ENCODE data around the gene KIF6.
"Not testable (repeated sequence)": the region's sequence is repeated elsewhere in the genome, so short reads cannot be mapped to it uniquely, and the experiment has no call there.

The KIF6 gene

DNA sequence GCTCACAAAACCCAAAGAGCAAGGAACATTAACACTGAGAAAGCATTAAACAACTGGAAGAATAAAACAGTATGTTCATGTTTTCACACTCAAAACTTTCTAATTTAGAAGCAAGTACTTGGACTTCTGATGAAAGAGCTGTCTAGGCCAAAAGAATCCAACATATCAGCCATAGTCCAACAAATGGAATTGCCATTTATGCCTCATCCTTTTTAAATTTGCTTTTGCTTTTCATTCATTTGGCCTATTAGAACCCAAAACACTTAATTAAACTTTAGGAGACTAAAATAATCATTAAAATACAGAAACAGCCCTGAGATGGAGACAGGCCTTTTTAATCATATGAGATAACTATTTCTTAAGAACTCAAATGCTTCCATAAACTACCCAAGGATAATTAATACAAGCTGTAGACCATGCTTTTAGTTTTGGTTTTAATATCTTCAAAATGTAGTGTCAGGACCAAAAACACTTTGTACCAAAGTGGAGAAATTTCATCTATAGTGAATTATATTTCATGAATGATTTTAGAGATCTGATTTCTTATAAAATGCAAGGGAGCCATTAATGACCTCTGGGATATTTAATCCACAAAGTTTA lies 166.5 kb downstream of the KIF6 start:
- DNase-seq (ENCODE audit: low spot score) (no peak), FAIRE-seq (no peak)

DNA sequence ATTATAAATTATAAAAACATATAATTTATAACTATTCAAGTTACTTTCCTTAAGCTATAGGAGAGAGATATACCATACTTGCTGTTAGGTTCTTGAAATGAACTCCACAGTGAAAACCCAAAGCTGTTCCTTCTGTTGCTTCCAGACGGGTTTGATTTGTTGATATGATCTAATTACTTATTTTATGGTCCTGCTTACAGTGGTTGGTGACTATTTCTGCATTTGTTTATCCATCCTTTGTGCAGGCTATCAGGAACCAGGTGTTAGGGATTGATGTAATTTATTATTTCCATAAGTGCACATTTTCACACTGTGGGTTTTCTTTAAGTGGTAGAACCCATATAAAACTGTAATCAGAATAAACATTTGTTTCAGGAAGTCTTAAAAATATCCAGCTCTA lies 167.1 kb downstream of the KIF6 start:
- no peak for FAIRE-seq
- no peak for DNase-seq (ENCODE audit: low spot score)

DNA sequence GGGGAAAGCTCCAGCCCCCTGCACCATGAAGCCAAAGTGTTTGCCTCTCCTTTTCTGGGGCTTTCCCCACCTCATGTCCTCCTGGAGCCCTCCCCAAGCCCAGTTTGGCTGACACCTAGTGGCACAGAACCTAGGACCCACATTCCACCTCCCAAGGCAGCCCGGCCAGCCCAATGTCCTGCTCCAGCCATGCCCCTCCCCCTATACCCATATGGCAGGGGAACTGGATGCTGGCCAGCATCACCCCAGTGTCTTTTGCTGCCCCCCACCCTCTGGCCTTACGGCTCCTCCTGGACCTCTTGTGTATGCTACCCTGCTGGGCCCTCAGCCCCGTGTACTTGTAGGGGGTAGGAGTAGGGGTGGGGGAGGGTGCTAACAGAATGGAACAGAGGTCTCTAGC lies 170.1 kb downstream of the KIF6 start:
- FAIRE-seq: no peak
- no peak for DNase-seq (ENCODE audit: low spot score)

DNA sequence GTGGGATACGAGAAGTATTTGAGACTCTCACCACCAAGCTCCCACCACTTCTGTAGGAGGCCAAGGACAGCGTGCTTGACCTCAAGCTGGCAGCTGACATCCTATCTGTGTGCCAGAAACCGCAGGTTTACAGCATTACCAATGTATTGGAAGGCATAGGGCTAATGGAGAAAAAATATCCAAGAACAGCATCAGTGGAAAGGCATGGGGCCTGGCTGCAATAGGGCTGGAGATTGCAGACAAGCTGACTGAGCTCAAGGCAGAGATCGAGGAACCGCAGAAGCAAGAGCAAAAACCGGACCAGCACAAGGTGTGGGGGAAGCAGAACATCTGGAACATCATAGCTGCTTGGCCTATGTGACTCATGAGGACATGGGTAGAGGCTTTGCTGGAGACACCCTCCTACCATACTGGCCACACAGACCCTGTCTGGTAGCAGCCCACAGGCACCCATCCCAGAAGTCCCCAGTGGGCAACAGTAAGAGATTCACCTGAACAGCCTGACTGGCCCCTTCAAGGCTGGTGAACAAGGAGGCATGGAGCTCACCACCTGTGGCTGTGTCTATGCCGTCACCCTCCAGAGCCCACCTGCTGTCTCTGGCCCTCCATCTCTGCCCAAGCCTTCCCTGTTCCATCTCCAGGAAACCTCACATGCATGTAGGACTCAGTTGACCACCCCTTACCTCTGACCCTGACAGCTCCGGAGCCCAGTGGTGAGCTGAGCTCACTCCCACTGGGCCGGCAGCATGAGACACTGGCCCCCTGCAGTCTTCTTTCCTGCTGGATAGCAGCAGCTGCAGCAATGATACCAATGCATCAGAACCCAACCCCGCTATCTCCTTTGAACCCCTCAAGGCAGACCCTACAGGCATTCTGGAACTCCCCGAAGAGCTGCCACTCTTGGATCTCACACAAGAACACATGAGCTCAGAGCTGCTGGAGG lies 171.1 kb downstream of the KIF6 start:
- FAIRE-seq (no peak), DNase-seq (ENCODE audit: low spot score) (no peak)

DNA sequence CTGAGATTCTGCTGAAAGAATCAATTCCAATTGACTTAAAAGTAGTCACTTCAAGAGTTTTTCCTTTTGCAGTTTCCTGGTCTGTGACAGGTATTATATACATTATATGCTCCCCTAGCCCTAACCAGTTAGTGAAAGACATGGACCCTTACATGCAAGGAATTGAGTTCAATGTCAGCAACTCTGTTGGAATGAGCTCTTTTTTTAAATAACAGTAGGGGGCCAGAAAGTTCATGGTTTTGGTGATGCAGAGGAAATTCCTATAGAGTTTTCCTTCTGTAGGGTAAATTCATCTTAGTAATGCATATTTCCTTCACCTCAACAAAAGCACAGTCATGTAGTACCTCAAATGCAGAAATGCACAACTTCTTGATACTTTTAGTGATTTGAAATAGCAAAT lies 172.2 kb downstream of the KIF6 start:
- DNase-seq (ENCODE audit: low spot score) (no peak), FAIRE-seq (no peak)

DNA sequence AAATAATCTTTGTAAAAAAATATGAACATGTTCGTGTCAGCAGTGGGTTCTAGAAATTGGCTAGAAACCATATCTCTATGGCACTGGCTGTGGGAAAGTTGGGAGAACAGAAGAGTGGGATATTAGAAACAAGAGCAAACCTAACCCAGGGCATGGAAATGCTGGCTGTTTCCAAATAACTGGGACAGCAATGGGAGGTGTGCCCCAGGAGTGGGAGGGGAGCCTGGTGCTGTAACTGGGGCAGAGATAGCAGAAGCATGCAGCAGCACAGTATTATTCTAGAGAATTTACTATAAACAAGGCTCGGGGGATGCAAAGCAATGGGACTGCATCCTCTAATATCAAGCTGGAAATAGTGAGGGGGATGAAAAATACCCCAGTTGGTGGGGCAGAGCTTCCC lies 175.0 kb downstream of the KIF6 start:
- DNase-seq (ENCODE audit: low spot score) (no peak), FAIRE-seq (no peak)

DNA sequence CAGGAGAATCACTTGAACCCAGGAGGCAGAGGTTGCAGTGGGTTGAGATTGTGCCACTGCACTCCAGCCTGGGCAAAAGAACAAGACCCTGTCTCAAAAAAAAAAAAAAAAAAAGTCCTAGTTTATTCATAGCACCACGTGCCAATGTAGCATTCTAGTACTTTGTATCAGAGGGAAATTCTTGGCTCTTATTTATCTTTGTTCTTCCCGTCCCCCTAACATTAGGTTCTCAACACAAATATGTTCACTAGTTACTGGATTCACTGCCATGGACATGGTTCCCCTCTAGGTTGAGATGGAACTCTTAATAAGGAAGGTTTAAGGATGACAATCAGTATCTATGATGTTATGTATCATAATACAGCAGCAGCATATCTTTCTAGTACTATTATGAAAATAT lies 178.5 kb downstream of the KIF6 start:
- DNase-seq (ENCODE audit: low spot score) (no peak), FAIRE-seq (no peak)

DNA sequence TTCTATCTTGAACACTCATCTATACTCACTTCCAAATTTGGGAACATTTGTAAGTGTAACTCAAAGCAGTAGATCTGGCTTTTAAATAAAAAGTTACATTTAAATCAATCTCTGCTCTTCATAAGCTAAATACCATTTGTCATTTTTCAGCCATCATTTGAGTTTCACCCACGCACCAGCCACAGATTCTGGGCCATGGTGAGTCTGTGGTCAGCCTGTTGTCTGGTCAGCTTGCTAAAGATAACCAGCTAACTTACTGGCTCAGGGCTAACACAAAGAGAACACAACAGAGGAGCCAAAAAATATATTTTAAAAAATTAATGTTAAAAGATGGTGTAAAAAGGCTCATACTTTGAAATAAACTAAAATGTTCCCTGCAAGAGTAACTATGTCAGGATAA lies 181.3 kb downstream of the KIF6 start:
- FAIRE-seq: no peak
- no peak for DNase-seq (ENCODE audit: low spot score)

DNA sequence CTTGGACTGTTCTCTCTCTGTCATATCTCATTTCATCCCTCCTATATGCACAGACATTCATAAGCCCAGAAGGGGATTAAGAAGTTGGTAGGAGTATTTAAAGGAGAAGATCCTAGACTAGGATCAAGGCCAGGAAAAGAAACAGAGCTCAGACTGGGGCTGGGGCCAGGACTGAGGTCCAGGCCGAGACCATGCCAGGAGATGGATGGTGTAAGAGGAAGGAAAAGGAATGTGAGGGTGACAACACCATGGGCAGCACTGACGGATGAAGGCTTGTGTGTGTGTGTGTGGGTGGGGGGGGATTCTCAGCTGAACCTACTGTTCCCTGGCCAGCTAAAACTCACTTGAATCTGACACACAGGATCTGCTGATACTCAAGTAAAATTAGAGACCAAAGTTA lies 182.1 kb downstream of the KIF6 start:
- no peak for FAIRE-seq
- no peak for DNase-seq (ENCODE audit: low spot score)

DNA sequence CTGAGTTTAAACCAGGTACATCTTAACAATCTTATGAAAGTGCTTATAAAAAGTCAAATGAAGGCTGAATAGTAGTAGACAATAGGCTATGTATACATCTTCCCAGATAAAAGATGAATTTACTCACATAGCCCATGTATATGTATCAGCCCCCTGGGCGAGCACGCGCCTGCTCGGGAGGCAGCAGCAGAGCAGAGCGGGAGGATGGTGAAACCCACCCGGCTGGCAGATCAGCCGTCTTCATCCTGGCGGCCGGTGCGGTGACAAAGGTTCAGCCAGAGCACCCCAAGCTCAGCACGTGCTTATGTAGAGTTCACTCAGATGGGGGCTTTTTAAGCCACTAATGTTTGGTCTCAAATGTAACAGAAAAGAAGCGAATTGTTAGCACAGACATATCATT lies 184.8 kb downstream of the KIF6 start:
- no peak for DNase-seq (ENCODE audit: low spot score)
- FAIRE-seq: no peak

DNA sequence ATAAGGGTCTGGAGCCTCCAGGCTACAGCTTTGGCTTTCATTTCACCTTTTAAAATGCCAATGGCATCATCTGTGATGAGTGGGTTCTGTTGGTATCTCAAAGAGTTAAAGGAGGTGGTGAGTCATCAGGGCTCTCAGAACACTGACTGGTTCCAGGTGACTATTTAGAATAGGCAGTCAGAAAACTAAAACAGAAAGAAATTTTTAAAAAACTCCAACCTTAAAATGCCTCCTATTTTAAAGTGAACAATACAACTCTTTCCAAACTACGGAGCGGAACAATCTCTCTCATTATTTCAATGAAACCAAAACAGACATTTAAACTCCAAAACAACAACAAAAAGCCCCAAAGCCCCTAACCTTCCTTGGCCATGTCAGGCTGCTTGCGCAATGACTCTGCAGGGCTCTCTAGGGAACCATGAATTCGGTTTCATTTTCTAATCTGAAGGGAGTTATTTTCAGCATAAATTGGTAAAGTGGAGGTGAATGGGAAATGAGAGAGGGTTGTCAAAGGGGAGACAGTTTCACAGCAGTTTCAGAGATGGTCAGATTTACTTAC lies 194.9 kb downstream of the KIF6 start:
- peak; percentile 29 for FAIRE-seq

DNA sequence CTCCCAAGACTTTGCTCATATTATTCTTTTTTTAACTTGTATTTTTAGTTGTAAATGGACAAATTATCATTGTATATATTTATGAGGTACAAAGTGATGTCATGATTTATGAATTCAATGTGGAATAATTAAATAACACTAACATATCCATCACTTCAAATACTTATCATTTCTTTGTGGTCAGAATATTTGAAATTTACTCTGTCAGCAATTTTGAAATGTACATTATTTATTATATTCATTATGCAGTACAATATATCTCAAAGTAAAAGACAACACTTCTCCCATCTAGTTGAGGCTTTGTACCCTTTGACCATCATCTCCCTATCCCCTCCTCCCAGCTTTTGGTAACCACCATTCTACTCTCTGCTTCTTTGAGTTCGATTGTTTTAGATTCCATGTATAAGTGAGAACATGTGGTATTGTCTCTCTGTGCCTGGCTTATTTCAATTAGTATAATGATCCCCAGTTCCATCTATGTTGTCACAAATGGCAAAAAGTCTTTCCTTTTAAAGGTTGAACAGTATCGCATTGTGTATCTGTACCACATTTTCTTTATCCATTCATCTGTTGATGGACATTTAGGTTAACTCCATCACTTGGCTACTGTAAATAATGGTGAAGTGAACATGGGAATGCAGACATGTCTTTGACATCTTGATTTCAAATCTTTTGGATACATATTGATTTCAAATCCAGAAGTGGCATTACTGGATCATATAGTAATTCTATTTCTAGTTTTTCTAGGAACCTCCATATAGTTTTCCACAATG lies 197.2 kb downstream of the KIF6 start:
- FAIRE-seq (no peak), DNase-seq (ENCODE audit: low spot score) (no peak)

More for the DNA sequence above, 194.9 kb downstream of the KIF6 start:
- peak; percentile 39 for DNase-seq (ENCODE audit: low spot score)

DNA sequence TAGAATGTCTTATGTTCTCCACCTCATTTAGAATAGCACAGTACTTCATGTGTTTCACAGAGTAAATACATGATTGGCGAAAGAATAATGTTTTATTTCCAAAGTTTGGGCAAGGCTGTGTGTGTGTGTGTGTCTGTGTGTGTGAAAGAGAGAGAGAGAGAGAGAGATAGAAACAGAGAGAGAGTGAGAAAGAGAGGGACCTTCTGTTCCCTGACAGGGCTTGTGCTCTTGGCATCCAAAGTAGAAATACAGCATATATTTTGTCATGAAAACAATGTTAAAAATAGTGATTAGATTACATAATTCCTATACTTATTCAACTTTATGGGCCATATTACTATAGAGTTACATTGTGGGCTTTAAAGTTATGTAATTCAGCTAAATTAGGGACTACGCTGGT lies 201.2 kb downstream of the KIF6 start:
- FAIRE-seq: no peak

DNA sequence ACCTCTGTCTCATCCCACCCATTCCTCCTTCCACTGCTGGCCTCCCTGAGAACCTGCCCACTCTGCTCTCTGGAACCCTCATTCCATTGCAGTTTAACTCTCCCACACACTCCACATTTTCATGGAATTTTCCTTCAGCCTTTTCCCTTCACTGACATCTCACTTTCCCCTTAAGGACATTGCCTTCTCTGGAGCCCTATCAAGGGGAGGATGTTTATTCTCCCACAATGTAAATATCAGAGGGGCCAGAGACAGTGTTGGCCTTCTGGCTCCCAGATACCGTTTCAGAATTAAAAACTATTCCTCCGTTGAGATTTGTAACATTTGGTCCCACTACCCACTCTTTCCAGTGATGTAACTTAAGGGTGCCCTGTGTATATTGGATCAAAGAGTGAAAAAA lies 203.2 kb downstream of the KIF6 start:
- DNase-seq (ENCODE audit: low spot score) (no peak), FAIRE-seq (no peak)

More for the DNA sequence above, 201.2 kb downstream of the KIF6 start:
- no peak for DNase-seq (ENCODE audit: low spot score)

DNA sequence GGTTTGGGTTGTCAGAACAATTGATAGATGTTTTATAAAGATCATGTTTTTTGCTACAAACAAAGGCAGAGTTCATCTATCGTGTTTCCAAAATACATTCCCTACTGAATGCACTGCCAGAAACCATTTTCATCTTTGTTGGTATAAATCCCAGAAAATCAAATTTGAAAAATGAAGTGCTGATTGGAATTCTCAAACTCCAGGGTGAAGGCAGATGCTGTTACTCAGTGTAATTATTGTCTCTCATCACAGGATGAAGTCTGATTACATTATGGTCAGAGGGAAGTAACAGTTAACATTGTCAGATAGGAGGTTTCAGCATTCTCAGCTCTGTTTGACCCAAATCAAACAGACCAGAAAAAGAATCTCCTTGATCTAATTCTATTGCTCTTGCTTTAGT lies 204.3 kb downstream of the KIF6 start:
- FAIRE-seq: no peak
- no peak for DNase-seq (ENCODE audit: low spot score)

DNA sequence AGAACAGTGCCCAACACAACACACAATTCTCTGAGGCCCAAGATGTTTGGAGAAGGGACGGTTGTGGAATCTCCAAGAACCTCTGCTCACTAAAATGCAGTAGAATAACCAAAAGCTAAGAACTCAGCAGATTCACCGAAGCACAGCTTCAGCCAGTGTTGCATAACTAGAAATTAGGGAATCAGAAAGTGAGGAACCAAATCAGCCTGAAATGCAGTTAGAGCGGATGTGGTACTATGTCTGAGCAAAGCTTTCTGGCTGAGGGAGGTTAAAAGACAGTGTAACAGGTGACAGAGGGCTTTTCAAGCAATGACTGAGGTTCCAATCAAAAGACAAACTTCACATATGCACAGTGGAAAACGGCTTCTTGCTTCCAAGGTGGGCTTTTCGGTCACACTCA lies 204.8 kb downstream of the KIF6 start:
- no peak for FAIRE-seq
- DNase-seq (ENCODE audit: low spot score): no peak

DNA sequence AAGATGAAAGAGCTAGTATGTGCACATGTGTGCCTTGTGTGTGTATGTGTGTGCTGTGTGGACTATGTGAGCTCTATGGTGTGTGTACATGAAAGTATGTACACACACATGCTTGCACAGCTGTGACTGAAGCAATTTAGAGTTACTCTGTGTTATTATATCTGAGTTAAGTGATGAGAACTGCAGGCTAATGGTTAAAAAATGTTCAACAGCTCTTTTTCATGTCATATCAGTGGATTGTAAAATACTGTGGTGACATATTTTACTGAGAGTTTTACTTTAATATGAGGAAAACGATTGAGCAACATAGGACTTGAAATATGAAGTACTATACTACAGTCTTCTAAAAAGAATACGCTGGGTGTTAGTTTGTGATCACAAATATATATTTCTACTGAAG lies 207.0 kb downstream of the KIF6 start:
- DNase-seq (ENCODE audit: low spot score): no peak
- FAIRE-seq: no peak

DNA sequence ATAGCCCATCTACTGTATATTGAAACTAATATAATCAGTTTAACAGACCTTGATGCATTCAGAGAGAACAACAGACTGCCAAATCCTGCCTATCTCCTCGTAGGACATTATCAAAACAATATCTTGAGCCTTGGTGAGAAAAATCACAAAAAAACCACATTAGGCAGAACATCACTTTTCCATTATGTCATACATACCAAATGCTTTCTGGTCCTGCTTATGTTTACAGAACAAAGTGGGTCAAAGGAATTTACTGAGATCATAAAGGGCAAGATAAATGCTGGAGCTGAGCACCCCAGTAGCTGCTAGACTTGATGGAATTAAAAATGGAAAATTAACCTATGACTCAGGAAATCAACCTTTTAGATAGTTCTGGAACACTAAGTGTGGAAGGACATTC lies 207.5 kb downstream of the KIF6 start:
- FAIRE-seq: no peak
- DNase-seq (ENCODE audit: low spot score): no peak

DNA sequence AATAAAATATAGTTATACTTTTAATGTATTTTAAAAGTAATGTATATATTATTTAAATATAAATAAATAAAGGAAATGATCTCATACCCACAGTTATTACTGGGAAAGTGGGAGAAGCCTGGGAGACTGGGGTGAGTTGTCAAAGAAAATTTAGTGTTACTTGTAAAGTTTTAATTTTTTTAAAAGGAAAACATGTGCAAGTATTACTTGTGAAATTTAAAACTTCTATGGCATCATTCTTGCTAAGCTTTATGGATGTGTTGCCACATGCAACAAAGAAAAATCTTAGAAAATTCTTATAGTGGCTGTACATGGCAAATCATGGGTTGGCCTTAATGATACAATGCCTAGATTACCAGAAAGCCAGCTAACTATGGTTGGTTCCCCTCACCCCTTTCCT lies 208.7 kb downstream of the KIF6 start:
- DNase-seq (ENCODE audit: low spot score) (no peak), FAIRE-seq (no peak)

DNA sequence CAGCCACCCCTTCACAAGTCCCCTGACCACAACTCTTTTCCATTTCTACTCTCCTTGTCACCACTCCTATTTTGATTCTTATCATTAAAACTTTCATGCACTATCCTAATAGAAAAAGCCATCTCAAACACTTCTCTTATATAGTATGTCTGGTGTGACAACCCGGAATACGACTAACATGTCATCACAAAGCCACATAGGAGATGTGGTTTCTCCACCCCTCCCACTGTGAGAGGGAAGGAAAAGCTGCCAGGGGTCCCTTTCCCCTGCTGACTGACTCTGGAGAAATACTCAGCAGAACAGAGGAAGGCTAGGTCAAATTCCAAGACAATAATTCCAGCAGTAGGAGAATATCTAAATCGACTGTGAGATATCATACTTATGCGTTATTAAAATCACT lies 209.7 kb downstream of the KIF6 start:
- DNase-seq (ENCODE audit: low spot score): no peak
- no peak for FAIRE-seq

DNA sequence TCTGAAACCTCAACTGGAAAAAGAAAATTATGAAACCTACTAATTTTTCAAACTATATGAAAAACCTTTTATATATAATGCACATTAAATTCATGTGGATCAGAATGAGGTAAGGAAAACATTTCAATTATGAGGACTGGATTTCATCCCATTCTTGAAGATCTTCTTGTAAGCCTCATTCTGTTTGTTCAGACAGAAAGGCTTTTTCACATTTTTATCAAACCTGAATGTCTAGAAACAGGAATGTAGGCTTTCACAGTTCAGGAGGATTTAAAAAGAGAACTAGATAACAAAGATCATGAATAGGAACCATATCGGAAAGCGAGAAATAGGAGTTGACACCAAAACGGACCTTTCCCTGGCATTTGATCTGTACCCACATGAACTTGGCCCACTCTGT lies 210.2 kb downstream of the KIF6 start:
- DNase-seq (ENCODE audit: low spot score) (no peak), FAIRE-seq (no peak)

DNA sequence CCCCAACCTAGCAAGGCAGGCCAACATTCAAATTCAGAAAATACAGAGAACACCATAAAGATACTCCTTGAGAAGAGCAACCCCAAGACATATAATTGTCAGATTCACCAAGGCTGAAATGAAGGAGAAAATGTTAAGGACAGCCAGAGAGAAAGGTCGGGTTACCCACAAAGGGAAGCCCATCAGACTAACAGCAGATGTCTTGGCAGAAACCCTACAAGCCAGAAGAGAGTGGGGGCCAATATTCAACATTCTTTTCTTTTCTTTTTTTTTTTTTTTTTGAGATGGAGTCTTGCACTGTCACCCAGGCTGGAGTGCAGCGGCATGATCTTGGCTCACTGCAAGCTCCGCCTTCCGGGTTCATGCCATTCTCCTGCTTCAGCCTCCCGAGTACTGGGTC lies 215.4 kb downstream of the KIF6 start:
- DNase-seq (ENCODE audit: low spot score); FAIRE-seq: not testable (repeated sequence)
